HepG2 (cell line): ENCODE measurements around the gene CAPN12. TPM values are rescaled to one million over a fixed set of nuclear protein-coding genes. Genes with fewer than 3 reads are reported as not detected.

Experiments used
- ATAC-seq: fragments of 200-7000 bp; cut with Tn5 transposase; 3 replicates; pipeline ENCODE4 v1.9.1; 2020; ENCODE audit warnings: mild to moderate bottlenecking, moderate library complexity
- BruUV-seq: library from RNA; stranded (reverse); fragments of 400-500 nt; replicated peaks from 2 replicates; lab custom pipeline; 2021; lab: Mats Ljungman, UMichigan
- CTCF ChIA-PET: fragments of 300-600 bp; formaldehyde crosslinking; extraction: SDS; loops from one replicate; lab custom pipeline; 2021; ENCODE audit warnings: low total read pairs, inconsistent platforms, low intra/inter-chr PET ratio; lab: Yijun Ruan, JAX
- POLR2A ChIA-PET: fragments of 350-600 bp; sonication (Branson Sonifier 250); formaldehyde crosslinking; loops from one replicate; lab custom pipeline; 2020; ENCODE audit warnings: antibody characterized with exemption, inconsistent platforms; lab: Yijun Ruan, JAX
- DNase-seq: peaks from one replicate; pipeline ENCODE4 v3.0.0-alpha.2; 2015; ENCODE audit warnings: low spot score
- FAIRE-seq: peaks from 3 replicates; lab custom pipeline; 2011; peaks lifted over from hg19 to GRCh38; lab: Jason Lieb, UNC
- H2AFZ ChIP-seq: one replicate; pipeline ENCODE4 v1.6.1; 2011; ENCODE audit warnings: low read length, inconsistent platforms
- H3K27ac ChIP-seq: fragments of 300-600 bp; 3 replicates; pipeline ENCODE4 v1.8.0; 2011; ENCODE audit warnings: mixed run types, mild to moderate bottlenecking, mixed read lengths, low read length, inconsistent platforms; ENCODE audit not compliant: insufficient read depth; ENCODE audit errors: extremely low read length
- H3K27me3 ChIP-seq, 2 experiments: fragments of 200-600 bp in 1 of 2; 2 replicates in 1 of 2; 3 replicates in 1 of 2; pipeline versions ENCODE4 v1.6.0 to v1.8.0; 2011; ENCODE audit warnings: low read length in 2 of 2, mild to moderate bottlenecking in 2 of 2, moderate library complexity in 2 of 2, inconsistent platforms in 1 of 2; ENCODE audit not compliant: insufficient read depth in 2 of 2, control insufficient read depth in 1 of 2
- H3K36me3 ChIP-seq, 2 experiments: fragments of 200-600 bp in 1 of 2; replicated peaks in 1 of 2; 2 replicates in 1 of 2; 3 replicates in 1 of 2; pipeline versions ENCODE4 v1.5.1 to v1.8.0; 2011; ENCODE audit warnings: low read length in 2 of 2, inconsistent platforms in 1 of 2; ENCODE audit not compliant: insufficient read depth in 2 of 2, control insufficient read depth in 1 of 2
- H3K4me1 ChIP-seq: 2 replicates; pipeline ENCODE4 v1.5.1; 2012; ENCODE audit warnings: low read length, inconsistent platforms; ENCODE audit not compliant: insufficient read depth
- H3K4me2 ChIP-seq: 2 replicates; pipeline ENCODE4 v1.6.0; 2011; ENCODE audit warnings: low read depth, low read length, inconsistent platforms
- H3K4me3 ChIP-seq, 3 experiments: fragments of 200-600 bp in 1 of 3; sonication (generic), shearing (Covaris generic) in 1 of 3; replicated peaks in 1 of 3; 2 replicates each; pipeline ENCODE4 v1.5.1; 2011 to 2016; ENCODE audit warnings: low read length in 3 of 3, inconsistent platforms in 2 of 3, low read depth in 2 of 3, mild to moderate bottlenecking in 2 of 3, control low read depth in 1 of 3, mixed read lengths in 1 of 3; ENCODE audit not compliant: insufficient read depth in 1 of 3
- H3K79me2 ChIP-seq: one replicate; pipeline ENCODE4 v1.6.1; 2011; ENCODE audit warnings: low read length, inconsistent platforms; ENCODE audit not compliant: insufficient read depth
- H3K9ac ChIP-seq: 2 replicates; pipeline ENCODE4 v1.6.0; 2011; ENCODE audit warnings: mild to moderate bottlenecking, low read depth, low read length, inconsistent platforms; ENCODE audit not compliant: insufficient read depth
- H3K9me3 ChIP-seq: 2 replicates; pipeline ENCODE4 v1.5.1; 2012; ENCODE audit warnings: mild to moderate bottlenecking, low read length
- H4K20me1 ChIP-seq: 2 replicates; pipeline ENCODE4 v1.6.0; 2011; ENCODE audit warnings: inconsistent platforms, mild to moderate bottlenecking, low read length, moderate library complexity; ENCODE audit not compliant: insufficient read depth
- FOXK1 ChIP-seq: sonication (generic); formaldehyde crosslinking; IDR thresholded peaks from 2 replicates; pipeline ENCODE4 v1.4.0; 2020; ENCODE audit warnings: low read depth, missing genetic modification reagents, borderline replicate concordance
- HMG20B ChIP-seq: conservative IDR thresholded peaks from 2 replicates; pipeline ENCODE4 v1.6.1; 2016; ENCODE audit warnings: missing genetic modification reagents, missing compliant biosample characterization
- NCOA2 ChIP-seq: sonication (generic); formaldehyde crosslinking; IDR thresholded peaks from 2 replicates; pipeline ENCODE4 v1.8.0; 2022; ENCODE audit warnings: inconsistent platforms
- POLR2AphosphoS2 ChIP-seq: IDR thresholded peaks from 2 replicates; pipeline ENCODE4 v1.6.1; 2011; ENCODE audit warnings: low read depth, low read length, improper control_type of control experiment
- RBM22 ChIP-seq: fragments of 200-400 bp; formaldehyde crosslinking; optimal IDR thresholded peaks from 2 replicates; pipeline ENCODE3; 2017; ENCODE audit warnings: mild to moderate bottlenecking, low read length, moderate library complexity
- TAF15 ChIP-seq: fragments of 200-400 bp; formaldehyde crosslinking; IDR thresholded peaks from one replicate; pipeline ENCODE4 v1.6.1; 2018; ENCODE audit warnings: mild to moderate bottlenecking, low read depth, low read length; ENCODE audit not compliant: poor library complexity, severe bottlenecking
- ZNF354B ChIP-seq: sonication (generic); formaldehyde crosslinking; IDR thresholded peaks from 2 replicates; pipeline ENCODE4 v1.8.0; 2022; ENCODE audit warnings: mild to moderate bottlenecking, missing genetic modification reagents
- ZNF562 ChIP-seq: sonication (generic); formaldehyde crosslinking; IDR thresholded peaks from 2 replicates; pipeline ENCODE4 v1.8.0; 2022; ENCODE audit warnings: missing genetic modification reagents, borderline replicate concordance
- WGBS: methylation state at CpG from one replicate; pipeline ENCODE4 v1.1.6; 2017; ENCODE audit warnings: low lambda C conversion rate; 5-methylcytosine and 5-hydroxymethylcytosine counted together
- in situ Hi-C: cut with HindIII; loops from 2 replicates; pipeline ENCODE4 v1.10.0; 2017; ENCODE audit warnings: low pct_unique_long_range_greater_than_20kb; ENCODE audit not compliant: extremely low pct_ligation_motif_present
- intact Hi-C: fragments of 100-400 bp; cut with micrococcal nuclease; formaldehyde crosslinking; loops from one replicate; pipeline ENCODE4 v1.10.0; 2022; ENCODE audit not compliant: unreplicated experiment
- polyA plus RNA-seq, 8 experiments: library from polyadenylated mRNA; depleted of rRNA in 3 of 8; stranded (reverse) in 7 of 8; unstranded in 1 of 8; fragments of >200 nt; fragmentation: Illumina TruSeq in 4 of 8; extraction: Trizol in 4 of 8; gene quantifications; 2 replicates each; pipeline versions ENCODE4 v1.2.1 to v1.2.3, GENCODE V29; 2011 to 2016; ENCODE audit warnings: low read depth in 4 of 8, missing spikeins in 1 of 8, mixed read lengths in 1 of 8; ENCODE audit not compliant: insufficient read depth in 1 of 8
- total RNA-seq, 5 experiments: library from RNA; depleted of rRNA; stranded (reverse); fragments of >200 nt; fragmentation: Illumina TruSeq; extraction: Trizol; gene quantifications; 2 replicates each; pipeline ENCODE4 v1.2.3, GENCODE V29; 2016; ENCODE audit warnings: low read depth in 1 of 5

Gene CAPN12
- total and polyA plus RNA-seq, 2 of the 13 experiments (the other 11 are each of a cell fraction or from before 2014, with no cell fraction given) = 1.6 to 13.6 TPM

DNA sequence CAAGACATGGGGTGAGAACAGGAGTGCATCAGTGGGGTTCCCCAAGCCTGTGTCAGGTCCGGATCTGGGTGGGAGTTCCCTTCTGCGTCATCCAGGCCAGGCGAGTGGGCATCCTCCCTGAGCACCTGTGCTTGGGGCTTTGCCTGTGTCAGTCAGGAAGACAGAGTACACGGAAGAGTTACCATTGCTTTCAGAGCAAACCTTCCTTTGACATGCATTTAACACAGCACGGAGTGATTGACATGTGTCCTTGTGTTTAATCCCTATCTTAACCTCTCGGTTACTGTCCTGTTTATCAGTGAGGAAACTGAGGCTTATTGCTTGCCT is 47.6 kb downstream of the CAPN12 start:
- no peak overlapping the region for H2AFZ ChIP-seq
- no peak for DNase-seq
- no peak overlapping the region for H3K4me2 ChIP-seq
- peaks cover 100% of the 10 kb centered on the region for H3K4me1 ChIP-seq
- TF ChIP-seq HMG20B (CRISPR knock-in tag) = no peak
- no peak for TF ChIP-seq ZNF354B
- no peak for TF ChIP-seq POLR2AphosphoS2
- TF ChIP-seq TAF15 = no peak
- no peak overlapping the region for H3K27ac ChIP-seq
- ChIA-PET POLR2A (no interaction called here), CTCF (no interaction called here)
- no TSS peak for BruUV-seq
- no peaks in the 10 kb centered on the region for H3K27me3 ChIP-seq
- intact Hi-C loops (no loop called here), in situ Hi-C loops (no loop called here)
- H3K79me2 ChIP-seq = peaks cover 85% of the 10 kb centered on the region
- H3K9me3 ChIP-seq = no peaks in the 10 kb centered on the region
- H4K20me1 ChIP-seq = peaks cover 14% of the 10 kb centered on the region; the same call in 1 of the 2 replicates
- H3K9ac ChIP-seq = no peak overlapping the region
- FAIRE-seq = no peak
- 97% methylated on average over 3 of the region's 6 CpGs for WGBS
- no peak overlapping the region for H3K4me3 ChIP-seq
- H3K36me3 ChIP-seq = peaks cover 26 to 50% of the 10 kb centered on the region in 2 experiments
- no peak for ATAC-seq

- intact Hi-C loops = no loop called here
- no peak overlapping the region for H2AFZ ChIP-seq
- H4K20me1 ChIP-seq = peaks cover 14% of the 10 kb centered on the region; the same call in 1 of the 2 replicates
- H3K36me3 ChIP-seq = peaks cover 26 to 49% of the 10 kb centered on the region in 2 experiments
- H3K4me1 ChIP-seq = peaks cover 100% of the 10 kb centered on the region
- CTCF ChIA-PET = no interaction called here
- TF ChIP-seq NCOA2 (CRISPR knock-in tag) = no peak
- TF ChIP-seq FOXK1 (CRISPR knock-in tag) = no peak
- no peak for TF ChIP-seq RBM22
- no peak for TF ChIP-seq ZNF562
- POLR2A ChIA-PET = interaction anchor here (1.5 kb wide), 1 partner anchor 49 kb away, joined by 4 read pairs; the partner anchor contains the start of gene ACTN4
- no TSS peak for BruUV-seq
- no peak overlapping the region for H3K27ac ChIP-seq
- no peaks in the 10 kb centered on the region for H3K27me3 ChIP-seq
- in situ Hi-C loops = no loop called here
- WGBS = 97% methylated on average over 22 of the region's 22 CpGs
- ATAC-seq (no peak), FAIRE-seq (no peak), DNase-seq (no peak)
- H3K4me2 ChIP-seq = no peak overlapping the region
- H3K4me3 ChIP-seq = no peak overlapping the region
- peaks cover 89% of the 10 kb centered on the region for H3K79me2 ChIP-seq
- no peak overlapping the region for H3K9ac ChIP-seq
- H3K9me3 ChIP-seq = no peaks in the 10 kb centered on the region
Observed at GRCh38 chr19:38695832-38696728, 48.2 kb downstream of the CAPN12 start.
